C4-2B (cell line): ENCODE measurements around the gene STRN3.

Experiments
- CTCF ChIP-seq: fragments of 450-650 bp; conservative IDR thresholded peaks from 2 replicates; pipeline ENCODE4 v1.5.1; 2017; ENCODE audit warnings: mild to moderate bottlenecking
- ZFX ChIP-seq: fragments of 450-650 bp; IDR thresholded peaks from 2 replicates; pipeline ENCODE4 v1.6.1; 2017

GRCh38 chr14:30889244-30889594, 137.0 kb downstream of the STRN3 start:
- TF ChIP-seq CTCF = no peak
- TF ChIP-seq ZFX = no peak
